CD8-positive, alpha-beta memory T cell (primary cell): Measurements from ENCODE around the gene ZNF512B. TPM values are rescaled to one million over a fixed set of nuclear protein-coding genes. Genes with fewer than 3 reads are reported as not detected.
"Not testable (repeated sequence)": the region's sequence is repeated elsewhere in the genome, so short reads cannot be mapped to it uniquely, and the experiment has no call there.

Experiments used
- CTCF ChIA-PET: fragments of 350-600 bp; sonication (Branson Sonifier 250); formaldehyde crosslinking; loops from one replicate; lab custom pipeline; 2021; ENCODE audit warnings: antibody characterized with exemption; lab: Charles Lee
- POLR2A ChIA-PET: fragments of 350-600 bp; sonication (Branson Sonifier 250); formaldehyde crosslinking; loops from one replicate; lab custom pipeline; 2021; ENCODE audit warnings: antibody characterized with exemption; lab: Charles Lee
- DNase-seq, 5 donors: peaks; one replicate each; pipeline versions ENCODE4 v3.0.0 to v3.0.0-alpha.2; 2020 to 2022; ENCODE audit warnings: mixed read lengths in 1 of 5
- H3K27ac ChIP-seq: one replicate; pipeline ENCODE4 v1.7.0; 2013; ENCODE audit warnings: low read depth, mild to moderate bottlenecking, low read length, moderate library complexity
- H3K27me3 ChIP-seq: 2 replicates; pipeline ENCODE4 v1.7.0; 2013; ENCODE audit warnings: low read length, mild to moderate bottlenecking; ENCODE audit not compliant: insufficient read depth, poor library complexity, severe bottlenecking
- H3K36me3 ChIP-seq: 2 replicates; pipeline ENCODE4 v1.7.0; 2013; ENCODE audit warnings: mild to moderate bottlenecking, low read length, moderate library complexity; ENCODE audit not compliant: insufficient read depth
- H3K4me1 ChIP-seq: 2 replicates; pipeline ENCODE4 v1.7.0; 2013; ENCODE audit warnings: mild to moderate bottlenecking, low read length, moderate library complexity; ENCODE audit not compliant: insufficient read depth
- H3K4me3 ChIP-seq: 2 replicates; pipeline ENCODE4 v1.7.0; 2013; ENCODE audit warnings: mild to moderate bottlenecking, low read length
- H3K9me3 ChIP-seq: 2 replicates; pipeline ENCODE4 v1.7.0; 2013; ENCODE audit warnings: mild to moderate bottlenecking, low read length
- H3K27ac Mint-ChIP-seq, 8 donors: one replicate each; pipeline ENCODE4 v1.8.0; 2020 to 2021; ENCODE audit warnings: mixed read lengths in 8 of 8, mild to moderate bottlenecking in 6 of 8, inconsistent platforms in 3 of 8, moderate library complexity in 3 of 8
- H3K27me3 Mint-ChIP-seq, 2 donors: one replicate each; pipeline ENCODE4 v1.8.0; 2020 to 2021; ENCODE audit warnings: mixed read lengths in 2 of 2, mild to moderate bottlenecking in 1 of 2, moderate library complexity in 1 of 2
- H3K36me3 Mint-ChIP-seq, 3 donors: one replicate each; pipeline ENCODE4 v1.8.0; 2020 to 2021; ENCODE audit warnings: mixed read lengths in 3 of 3, inconsistent platforms in 1 of 3, mild to moderate bottlenecking in 1 of 3
- H3K4me1 Mint-ChIP-seq, 3 donors: one replicate each; pipeline ENCODE4 v1.8.0; 2020 to 2021; ENCODE audit warnings: mixed read lengths in 3 of 3, inconsistent platforms in 1 of 3, mild to moderate bottlenecking in 1 of 3
- H3K4me3 Mint-ChIP-seq, 7 donors: one replicate each; pipeline ENCODE4 v1.8.0; 2020 to 2021; ENCODE audit warnings: mixed read lengths in 7 of 7, mild to moderate bottlenecking in 6 of 7, moderate library complexity in 4 of 7, inconsistent platforms in 2 of 7
- H3K9me3 Mint-ChIP-seq, 5 donors: one replicate each; pipeline ENCODE4 v1.8.0; 2020 to 2022; ENCODE audit warnings: mixed read lengths in 5 of 5, mild to moderate bottlenecking in 3 of 5, moderate library complexity in 2 of 5, inconsistent platforms in 1 of 5
- polyA plus RNA-seq: library from polyadenylated mRNA; unstranded; fragments of 300-500 nt; fragmentation: Illumina TruSeq; gene quantifications from one replicate; pipeline ENCODE4 v1.2.3, GENCODE V29; 2021
- total RNA-seq, 2 experiments: library from RNA; stranded (reverse); gene quantifications; one replicate each; pipeline ENCODE4 v1.2.3, GENCODE V29; 2021

ZNF512B gene
- total and polyA plus RNA-seq, 3 experiments from 2014 or later, result 1.0 to 12.1 (median 11.5) TPM

GRCh38 chr20:63931735-63932134, 38.0 kb downstream of the ZNF512B start:
- H3K27me3 ChIP-seq, result no peaks in the 10 kb centered on the region
- ChIA-PET POLR2A (no interaction called here), CTCF (no interaction called here)
- Mint-ChIP-seq H3K27ac (no peak overlapping the region), H3K4me1 (peaks cover 6 to 15% (median 11%) of the 10 kb centered on the region in 3 donors), H3K36me3 (peaks cover 0 to 86% (median 8%) of the 10 kb centered on the region in 3 donors), H3K4me3 (no peak overlapping the region), H3K27me3 (no peaks in the 10 kb centered on the region), H3K9me3 (no peaks in the 10 kb centered on the region)
- no peak for DNase-seq
- no peak overlapping the region for H3K4me3 ChIP-seq
- H3K36me3 ChIP-seq, result peaks cover 33% of the 10 kb centered on the region
- no peaks in the 10 kb centered on the region for H3K9me3 ChIP-seq
- H3K4me1 ChIP-seq, result no peaks in the 10 kb centered on the region
- no peak overlapping the region for H3K27ac ChIP-seq

- H3K4me1 ChIP-seq, result no peaks in the 10 kb centered on the region
- no peak overlapping the region for H3K27ac ChIP-seq
- Mint-ChIP-seq H3K9me3 (no peaks in the 10 kb centered on the region), H3K36me3 (peaks cover 0 to 90% (median 12%) of the 10 kb centered on the region in 3 donors), H3K27ac (peak overlapping the region in 1 of 8 donors; percentile 70), H3K27me3 (no peaks in the 10 kb centered on the region), H3K4me3 (no peak overlapping the region), H3K4me1 (peaks cover 8 to 22% (median 17%) of the 10 kb centered on the region in 3 donors)
- DNase-seq, result no peak
- H3K9me3 ChIP-seq, result no peaks in the 10 kb centered on the region
- ChIA-PET POLR2A (no interaction called here), CTCF (no interaction called here)
- no peak overlapping the region for H3K4me3 ChIP-seq
- H3K27me3 ChIP-seq, result no peaks in the 10 kb centered on the region
- H3K36me3 ChIP-seq, result peaks cover 33% of the 10 kb centered on the region
Measured at GRCh38 chr20:63930971-63931553, 38.7 kb downstream of the ZNF512B start.

- H3K4me1 ChIP-seq, H3K27ac ChIP-seq, CTCF ChIA-PET, H3K4me3 ChIP-seq, H3K4me3 Mint-ChIP-seq, H3K9me3 Mint-ChIP-seq, DNase-seq, H3K27me3 Mint-ChIP-seq, H3K9me3 ChIP-seq, H3K27me3 ChIP-seq: not testable (repeated sequence)
- H3K36me3 ChIP-seq, result peaks cover 33% of the 10 kb centered on the region
- POLR2A ChIA-PET, result interaction anchor here (0.7 kb wide), 1 partner anchor 11 kb away, joined by 3 read pairs; no protein-coding TSS in a partner anchor
- H3K4me1 Mint-ChIP-seq, result peaks cover 10 to 28% (median 24%) of the 10 kb centered on the region in 3 donors
- H3K36me3 Mint-ChIP-seq, result peaks cover 0 to 85% (median 10%) of the 10 kb centered on the region in 3 donors
- H3K27ac Mint-ChIP-seq, result peak overlapping the region in 1 of 8 donors; percentile 13
Measured at GRCh38 chr20:63929473-63929883, 40.3 kb downstream of the ZNF512B start.

- Histone ChIP-seq H3K4me3 (no peak overlapping the region), H3K4me1 (no peaks in the 10 kb centered on the region), H3K27ac (no peak overlapping the region), H3K36me3 (peaks cover 33% of the 10 kb centered on the region), H3K27me3 (no peaks in the 10 kb centered on the region), H3K9me3 (no peaks in the 10 kb centered on the region)
- ChIA-PET CTCF (interaction anchor here (1.6 kb wide), 1 partner anchor 110 kb away, joined by 4 read pairs; no protein-coding TSS in a partner anchor), POLR2A (no interaction called here)
- no peak for DNase-seq
- Mint-ChIP-seq H3K4me1 (peaks cover 11 to 28% (median 27%) of the 10 kb centered on the region in 3 donors), H3K4me3 (no peak overlapping the region), H3K36me3 (peaks cover 0 to 82% (median 10%) of the 10 kb centered on the region in 3 donors), H3K9me3 (no peaks in the 10 kb centered on the region), H3K27ac (no peak overlapping the region), H3K27me3 (no peaks in the 10 kb centered on the region)
Measured at GRCh38 chr20:63929071-63929470, 40.7 kb downstream of the ZNF512B start.

- H3K27ac Mint-ChIP-seq, result peak overlapping the region in 2 of 8 donors; percentile 5 to 82
- Histone ChIP-seq H3K36me3 (peaks cover 21% of the 10 kb centered on the region), H3K4me3 (no peak overlapping the region), H3K27ac (no peak overlapping the region), H3K9me3 (no peaks in the 10 kb centered on the region), H3K4me1 (no peaks in the 10 kb centered on the region), H3K27me3 (no peaks in the 10 kb centered on the region)
- H3K27me3 Mint-ChIP-seq, result no peaks in the 10 kb centered on the region
- no peak for DNase-seq
- peaks cover 0 to 64% (median 8%) of the 10 kb centered on the region in 3 donors for H3K36me3 Mint-ChIP-seq
- ChIA-PET CTCF (no interaction called here), POLR2A (no interaction called here)
- H3K4me3 Mint-ChIP-seq, result no peak overlapping the region
- no peaks in the 10 kb centered on the region for H3K9me3 Mint-ChIP-seq
- peaks cover 14 to 33% (median 32%) of the 10 kb centered on the region in 3 donors for H3K4me1 Mint-ChIP-seq
Measured at GRCh38 chr20:63926298-63926697, 43.4 kb downstream of the ZNF512B start.

GRCh38 chr20:63924241-63924640, 45.5 kb downstream of the ZNF512B start:
- no peaks in the 10 kb centered on the region for H3K9me3 ChIP-seq
- Mint-ChIP-seq H3K36me3 (peaks cover 0 to 50% (median 5%) of the 10 kb centered on the region in 3 donors), H3K9me3 (no peaks in the 10 kb centered on the region), H3K4me3 (no peak overlapping the region), H3K27me3 (no peaks in the 10 kb centered on the region), H3K4me1 (peaks cover 14 to 33% (median 32%) of the 10 kb centered on the region in 3 donors), H3K27ac (peak overlapping the region in 3 of 8 donors; percentile 1 to 45 (median 17))
- peaks cover 12% of the 10 kb centered on the region for H3K36me3 ChIP-seq
- H3K27ac ChIP-seq, result no peak overlapping the region
- no peaks in the 10 kb centered on the region for H3K4me1 ChIP-seq
- ChIA-PET POLR2A (no interaction called here), CTCF (interaction anchor here (1.2 kb wide), 1 partner anchor 50 kb away, joined by 3 read pairs; no protein-coding TSS in a partner anchor)
- no peak for DNase-seq
- H3K4me3 ChIP-seq, result no peak overlapping the region
- no peaks in the 10 kb centered on the region for H3K27me3 ChIP-seq

- peaks cover 14 to 33% (median 32%) of the 10 kb centered on the region in 3 donors for H3K4me1 Mint-ChIP-seq
- H3K9me3 Mint-ChIP-seq, result no peaks in the 10 kb centered on the region
- no peaks in the 10 kb centered on the region for H3K27me3 Mint-ChIP-seq
- POLR2A ChIA-PET, result no interaction called here
- peaks cover 0 to 49% (median 4%) of the 10 kb centered on the region in 3 donors for H3K36me3 Mint-ChIP-seq
- H3K27ac Mint-ChIP-seq, result peak overlapping the region in 3 of 8 donors; percentile 1 to 45 (median 8)
- Histone ChIP-seq H3K27me3 (no peaks in the 10 kb centered on the region), H3K4me3 (no peak overlapping the region), H3K4me1 (no peaks in the 10 kb centered on the region), H3K27ac (no peak overlapping the region), H3K36me3 (peaks cover 8% of the 10 kb centered on the region), H3K9me3 (no peaks in the 10 kb centered on the region)
- H3K4me3 Mint-ChIP-seq, result no peak overlapping the region
- DNase-seq, result no peak
- CTCF ChIA-PET, result no interaction called here
Measured at GRCh38 chr20:63923651-63924050, 46.1 kb downstream of the ZNF512B start.

- no peak overlapping the region for H3K4me3 ChIP-seq
- no peaks in the 10 kb centered on the region for H3K9me3 ChIP-seq
- Mint-ChIP-seq H3K27me3 (no peaks in the 10 kb centered on the region), H3K4me1 (peaks cover 9 to 29% (median 18%) of the 10 kb centered on the region in 3 donors), H3K36me3 (peaks cover 2 to 40% (median 10%) of the 10 kb centered on the region in 3 donors), H3K9me3 (peaks cover 2 to 4% (median 4%) of the 10 kb centered on the region in 5 donors), H3K27ac (peak overlapping the region in 1 of 8 donors; percentile 29), H3K4me3 (no peak overlapping the region)
- DNase-seq, result no peak
- no peak overlapping the region for H3K27ac ChIP-seq
- no peaks in the 10 kb centered on the region for H3K27me3 ChIP-seq
- POLR2A ChIA-PET, result no interaction called here
- no peaks in the 10 kb centered on the region for H3K4me1 ChIP-seq
- H3K36me3 ChIP-seq, result no peaks in the 10 kb centered on the region
- CTCF ChIA-PET, result no interaction called here
Measured at GRCh38 chr20:63920226-63920625, 49.5 kb downstream of the ZNF512B start.
